ENCODE data around the gene PGLYRP2.

GRCh38 chr19:15453906-15454860 is 25.1 kb downstream of the PGLYRP2 start:
- TF ChIP-seq CTCF (IDR thresholded peaks at IDR 0.05; ENCODE audit: borderline replicate concordance, extremely low read depth, low read length, poor library complexity, severe bottlenecking) (no peak), EZH2 (IDR thresholded peaks at IDR 0.05; ENCODE audit: borderline replicate concordance, low read depth, low read length, severe bottlenecking) (no peak)
